Suppressor macrophage (primary cell): Measurements from ENCODE around the gene CYP46A1.

Experiments used
- DNase-seq, 4 experiments: peaks; one replicate each; pipeline ENCODE4 v3.0.0-alpha.2; 2020 to 2022

Gene CYP46A1

DNA sequence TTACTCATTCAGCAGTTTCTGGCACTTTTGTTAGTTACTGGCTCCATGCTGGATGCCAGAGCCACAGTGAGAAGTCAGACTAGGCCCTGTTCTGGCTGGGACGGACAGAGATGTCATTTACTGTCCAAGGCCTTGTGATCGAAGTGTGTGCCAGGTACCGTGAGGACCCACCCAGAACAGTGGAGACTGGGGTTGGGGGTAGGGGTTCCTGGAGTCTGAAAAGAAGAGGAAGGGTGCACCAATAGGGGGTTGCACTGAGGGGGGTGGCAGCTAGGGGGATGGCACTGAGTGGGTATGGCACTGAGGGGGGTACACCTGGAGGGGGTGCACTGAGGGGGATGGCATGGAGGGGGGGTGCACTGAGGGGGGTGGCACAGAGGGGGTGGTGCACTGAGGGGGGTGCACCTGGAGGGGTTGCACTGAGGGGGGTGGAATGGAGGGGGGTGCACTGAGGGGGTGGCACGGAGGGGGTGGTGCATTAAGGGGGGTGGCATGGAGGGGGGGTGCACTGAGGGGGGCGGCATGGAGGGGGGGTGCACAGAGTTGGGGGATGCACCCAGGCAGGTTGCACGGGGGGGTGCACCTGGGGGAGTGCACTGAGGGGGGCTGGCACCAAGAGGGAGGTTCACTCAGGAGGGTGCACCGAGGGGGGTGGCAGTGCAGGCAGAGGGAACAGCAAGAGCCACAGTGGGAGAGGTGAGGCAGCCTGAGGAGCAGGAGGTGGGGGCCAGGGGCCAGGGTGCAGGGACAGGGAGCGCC lies 10.6 kb upstream of the CYP46A1 start:
- DNase-seq = no peak

DNA sequence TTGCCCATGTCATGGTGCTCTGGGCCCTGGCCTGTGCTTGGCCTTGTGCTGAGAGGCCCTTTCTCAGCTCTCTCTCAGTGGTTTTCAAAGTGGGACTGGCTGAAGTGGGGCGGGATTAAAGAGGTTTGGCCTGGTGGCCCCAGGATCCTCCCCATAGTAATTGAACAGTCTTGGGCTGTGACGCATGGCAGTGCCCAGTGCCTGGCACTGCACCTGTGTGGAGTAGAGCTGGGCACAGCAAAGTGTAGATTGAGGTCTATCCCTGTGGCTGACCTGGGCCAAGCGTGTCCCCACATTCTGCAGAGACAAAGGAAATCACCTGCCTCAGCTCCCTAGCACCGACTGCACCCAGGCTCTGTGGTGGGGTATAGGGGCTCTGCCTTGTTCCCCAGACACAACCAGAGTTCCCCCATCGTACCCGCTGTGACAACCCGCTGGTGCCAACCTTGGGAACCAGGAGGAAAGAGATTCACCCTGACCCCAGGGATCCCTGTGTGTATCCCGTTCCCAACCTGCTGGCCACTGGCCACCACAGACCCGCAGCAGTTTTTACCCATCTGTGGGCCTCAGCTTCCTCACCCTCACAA lies 9.9 kb upstream of the CYP46A1 start:
- DNase-seq = no peak

DNA sequence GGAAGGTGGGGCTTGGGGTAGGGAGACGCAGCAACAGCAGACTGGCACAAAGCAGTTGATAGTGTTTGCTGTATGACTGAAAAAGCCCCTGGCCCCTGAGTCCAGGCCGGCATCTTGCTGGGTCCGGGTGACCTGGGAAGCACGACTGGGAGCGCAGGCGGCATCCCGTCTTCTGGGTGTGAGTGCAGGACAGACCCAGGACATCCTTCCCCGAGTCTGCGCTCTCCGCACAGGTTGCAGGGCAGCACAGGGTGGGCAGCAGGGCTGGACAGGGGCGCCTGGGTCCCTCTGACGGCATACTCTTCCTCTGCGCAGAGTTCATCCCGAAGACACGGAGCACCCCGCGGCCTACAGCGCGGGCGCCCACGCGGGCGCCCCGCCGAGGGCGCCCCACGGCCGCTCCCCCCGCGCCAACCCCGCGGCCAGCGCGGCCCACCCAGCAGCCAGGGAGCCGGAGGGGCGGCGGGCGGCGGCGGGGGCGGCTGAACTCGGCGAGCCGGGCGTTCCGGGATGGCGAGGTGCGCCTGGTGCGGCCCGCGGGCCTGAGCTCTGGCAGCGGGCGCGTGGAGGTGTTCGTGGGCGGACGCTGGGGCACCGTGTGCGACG lies 9.2 kb upstream of the CYP46A1 start:
- DNase-seq = no peak

DNA sequence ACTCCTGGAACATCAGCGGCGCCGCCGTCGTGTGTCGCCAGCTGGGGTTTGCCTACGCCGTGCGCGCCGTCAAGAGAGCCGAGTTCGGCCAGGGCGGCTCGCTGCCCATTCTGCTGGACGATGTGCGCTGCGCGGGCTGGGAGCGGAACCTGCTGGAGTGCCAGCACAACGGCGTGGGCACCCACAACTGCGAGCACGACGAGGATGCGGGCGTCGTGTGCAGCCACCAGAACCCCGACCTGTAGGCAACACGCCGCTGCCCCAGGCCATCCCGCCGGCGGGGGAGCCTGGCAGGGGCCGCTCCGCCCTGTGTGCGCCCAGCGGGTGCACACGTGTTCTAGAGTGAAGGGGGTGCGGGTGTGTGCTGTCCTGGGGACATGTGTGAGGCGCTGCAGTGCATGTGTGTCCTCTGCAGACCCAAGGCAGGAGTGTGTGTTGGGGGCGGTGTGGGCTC lies 8.7 kb upstream of the CYP46A1 start:
- DNase-seq = no peak

DNA sequence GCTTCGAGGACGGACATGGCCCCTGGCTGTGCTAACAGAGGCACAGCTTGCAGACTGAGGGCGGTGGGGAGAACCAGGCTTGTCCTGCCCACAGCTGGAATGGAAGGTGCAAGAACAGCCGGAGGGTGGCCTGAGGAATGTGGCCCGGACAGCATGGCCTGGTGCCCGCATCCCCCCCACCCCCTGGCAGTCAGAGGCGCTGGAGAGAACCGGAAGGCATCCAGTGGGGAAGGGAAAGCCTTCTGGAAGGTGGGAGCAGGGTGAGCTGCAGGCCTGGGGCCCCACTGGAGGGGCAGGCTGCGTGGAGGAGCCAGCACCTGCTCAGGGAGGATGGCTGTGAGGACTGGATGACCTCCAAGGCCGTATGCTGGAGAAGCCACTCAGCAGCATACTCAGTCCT lies 8.1 kb upstream of the CYP46A1 start:
- no peak for DNase-seq

DNA sequence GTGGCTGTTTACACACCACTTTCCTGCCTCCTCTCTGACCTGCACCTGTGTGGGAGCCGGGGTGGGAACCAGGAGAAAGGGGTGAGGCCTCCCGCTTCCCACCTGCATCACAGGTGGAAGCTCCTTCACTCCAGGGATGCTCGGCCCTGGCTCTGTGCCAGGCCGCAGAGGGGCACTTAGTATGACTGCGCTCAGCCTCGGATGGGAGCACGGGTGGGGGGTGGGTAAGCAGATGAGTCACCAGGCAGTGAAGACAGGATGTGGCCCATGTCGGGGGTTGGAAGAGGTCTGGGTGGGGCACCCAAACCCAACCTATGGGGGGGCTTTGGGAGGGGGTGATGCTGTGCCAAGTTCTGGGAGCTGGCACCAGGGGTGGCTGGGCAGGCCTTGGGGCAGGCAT lies 7.4 kb upstream of the CYP46A1 start:
- no peak for DNase-seq

DNA sequence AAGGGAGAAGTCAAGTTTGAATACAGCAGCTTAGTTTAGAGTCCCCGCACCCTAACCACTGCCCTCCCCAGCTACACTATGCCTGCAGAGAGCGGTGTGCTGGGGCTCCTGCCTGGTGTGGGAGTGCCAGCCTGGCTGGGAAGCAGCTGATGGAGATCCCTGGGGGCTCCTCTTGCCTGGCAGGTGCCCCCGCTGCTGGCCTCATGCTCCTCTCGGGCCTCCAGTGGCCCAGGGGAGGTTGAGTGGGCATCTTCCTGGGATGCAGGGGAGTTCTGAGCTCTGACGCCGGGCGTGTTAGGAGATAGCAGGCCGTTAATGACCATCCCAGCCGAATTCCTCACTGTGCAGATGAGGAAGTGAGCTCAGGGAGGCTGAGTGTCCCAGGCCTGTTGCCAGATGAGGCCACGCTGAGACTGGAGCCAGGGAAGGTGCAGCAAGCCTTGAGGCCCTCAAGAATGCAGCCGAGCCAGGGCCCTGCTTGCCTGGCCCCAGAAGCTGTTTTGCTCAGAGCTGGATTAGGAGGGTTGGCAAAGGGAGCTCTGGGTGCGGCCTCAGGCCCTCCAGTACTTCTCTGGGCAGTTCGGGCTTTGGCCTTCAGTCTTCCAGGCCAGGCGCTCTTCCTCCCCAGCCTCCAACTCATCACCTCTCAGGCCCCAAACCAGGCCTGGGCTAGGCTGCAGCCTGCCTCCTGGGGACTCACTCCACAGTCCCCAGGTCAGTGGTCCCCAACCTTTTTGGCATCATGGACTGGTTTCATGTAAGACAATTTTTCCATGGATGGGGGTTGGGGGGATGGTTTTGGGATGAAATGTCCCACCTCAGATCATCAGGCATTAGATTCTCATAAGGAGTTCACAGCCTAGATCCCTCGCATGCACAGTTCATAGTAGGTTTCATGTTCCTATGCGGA lies 6.6 kb upstream of the CYP46A1 start:
- no peak for DNase-seq

DNA sequence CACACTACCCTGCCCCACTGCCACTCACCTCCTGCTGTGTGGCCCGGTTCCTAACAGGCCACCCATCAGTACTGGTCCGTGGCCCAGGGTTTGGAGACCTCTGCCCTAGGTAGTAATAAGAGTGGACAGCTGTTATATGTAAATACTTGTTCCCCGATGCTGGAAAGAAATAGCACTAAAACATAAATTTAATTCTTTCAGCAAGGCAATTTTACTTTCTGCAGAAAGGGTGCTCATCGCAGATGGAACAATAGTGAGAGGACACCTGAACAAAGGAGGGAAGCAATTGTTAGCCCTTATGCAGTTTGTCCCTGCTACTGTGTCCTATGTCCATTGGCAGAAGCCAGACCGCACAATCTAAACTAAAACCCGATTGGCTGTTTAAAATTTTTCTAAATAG lies 5.9 kb upstream of the CYP46A1 start:
- DNase-seq = no peak

DNA sequence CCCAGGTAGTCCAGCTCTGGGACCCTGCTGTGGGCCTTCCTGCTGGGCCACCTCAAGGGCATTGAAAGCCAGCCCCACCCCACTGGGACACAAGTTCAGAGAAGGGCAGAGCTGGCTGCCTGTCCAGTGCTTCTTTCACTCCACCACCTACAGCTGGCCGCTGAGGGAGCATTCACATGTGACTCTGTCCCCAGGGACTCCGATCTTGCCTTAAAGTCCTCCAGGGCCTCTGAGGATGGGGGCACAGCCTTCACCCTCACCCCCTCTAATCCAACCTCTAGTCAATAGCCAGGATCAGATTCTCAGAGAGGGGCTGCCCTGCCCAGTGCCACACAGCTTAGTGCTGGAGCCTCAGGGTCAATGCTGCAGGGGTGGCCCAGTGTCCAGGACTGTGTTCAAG lies 5.0 kb upstream of the CYP46A1 start:
- no peak for DNase-seq

DNA sequence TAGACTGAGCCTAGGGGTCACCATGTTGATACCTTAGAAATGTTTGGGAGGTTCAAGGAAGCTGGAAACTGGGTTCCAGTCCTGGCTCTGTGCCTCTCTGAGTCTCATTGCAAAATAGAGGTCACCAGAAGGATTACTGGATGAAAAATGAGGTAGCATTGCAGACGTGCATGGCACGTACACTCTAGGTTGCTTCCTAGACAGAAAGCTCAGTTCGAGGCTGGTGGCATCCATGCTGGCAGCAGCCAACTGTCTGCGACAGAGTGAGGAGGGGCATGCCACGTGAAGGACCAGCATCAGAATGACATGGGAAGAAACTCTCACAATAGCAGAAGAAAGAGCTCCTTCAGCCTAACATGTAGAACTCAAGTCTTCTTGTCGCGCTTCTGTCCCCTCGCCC lies 4.6 kb upstream of the CYP46A1 start:
- DNase-seq = no peak

DNA sequence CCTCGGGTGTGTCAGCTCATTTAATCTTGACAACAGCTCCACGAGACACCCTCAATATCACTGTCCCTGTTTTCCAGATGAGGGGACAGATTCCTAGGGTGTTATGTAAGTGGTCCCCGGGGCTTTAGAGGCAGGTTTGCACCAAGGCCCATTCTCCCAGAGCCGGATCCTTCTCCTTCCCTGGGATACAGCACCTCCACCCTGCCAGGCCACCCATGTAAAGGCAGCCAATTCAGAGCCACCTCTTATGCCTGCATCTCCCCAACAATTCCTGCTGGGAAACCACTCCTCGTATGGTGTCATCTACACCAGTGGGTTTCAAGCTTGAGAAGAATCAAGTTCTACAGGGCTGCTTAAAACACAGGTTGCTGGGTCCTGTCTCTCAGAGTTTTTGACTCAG lies 4.1 kb upstream of the CYP46A1 start:
- DNase-seq = no peak

DNA sequence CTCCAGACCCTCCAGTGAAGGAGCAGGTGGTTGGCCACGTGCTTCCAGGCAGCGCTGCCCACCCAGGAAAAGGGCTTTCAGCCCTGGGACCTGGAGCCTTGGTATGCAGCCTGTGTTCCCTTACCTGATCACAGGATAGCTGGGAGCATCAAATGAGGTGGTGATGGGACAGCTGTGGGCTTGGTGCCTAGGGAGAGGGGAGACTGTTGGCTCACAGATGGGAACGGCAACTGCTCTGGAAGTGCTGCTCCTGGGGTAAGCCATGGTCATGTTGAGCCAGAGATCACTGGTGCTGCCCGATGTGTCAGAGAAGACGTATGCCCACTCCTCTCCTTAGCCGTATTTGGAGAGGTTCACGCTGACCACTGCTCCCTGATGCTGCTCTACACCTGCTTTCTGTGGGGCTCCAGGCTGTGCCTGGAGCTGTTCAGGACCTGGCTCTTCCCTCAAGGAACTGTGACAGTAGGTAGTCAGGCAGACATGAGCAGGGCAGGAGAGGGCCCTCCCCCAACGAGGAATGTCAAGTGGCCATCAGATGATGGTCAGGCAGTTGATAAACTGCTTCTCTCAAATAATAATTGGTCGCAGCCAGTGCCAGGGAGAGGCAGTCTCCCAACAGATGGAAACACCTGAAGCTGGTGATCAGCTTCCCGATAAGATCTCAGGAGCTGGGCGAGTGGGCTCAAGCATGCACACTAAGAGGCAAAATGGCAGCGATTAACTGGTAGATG lies 2.8 kb upstream of the CYP46A1 start:
- DNase-seq = no peak

DNA sequence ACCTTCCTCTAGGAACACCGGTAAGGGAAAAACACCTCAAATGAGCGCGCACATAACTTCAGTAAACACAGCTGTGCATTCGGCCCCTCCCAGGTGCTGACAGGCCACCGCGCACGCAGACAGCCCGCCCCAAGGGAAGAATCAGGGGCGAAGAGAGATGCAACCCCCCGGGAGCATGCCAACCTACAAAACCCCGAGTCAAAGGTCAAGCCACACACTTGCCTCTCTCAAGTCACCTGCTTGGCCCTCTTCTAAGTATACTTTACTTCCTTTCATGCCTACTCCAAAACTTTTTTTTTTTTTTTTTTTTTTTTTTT lies 2.3 kb upstream of the CYP46A1 start:
- no peak for DNase-seq

DNA sequence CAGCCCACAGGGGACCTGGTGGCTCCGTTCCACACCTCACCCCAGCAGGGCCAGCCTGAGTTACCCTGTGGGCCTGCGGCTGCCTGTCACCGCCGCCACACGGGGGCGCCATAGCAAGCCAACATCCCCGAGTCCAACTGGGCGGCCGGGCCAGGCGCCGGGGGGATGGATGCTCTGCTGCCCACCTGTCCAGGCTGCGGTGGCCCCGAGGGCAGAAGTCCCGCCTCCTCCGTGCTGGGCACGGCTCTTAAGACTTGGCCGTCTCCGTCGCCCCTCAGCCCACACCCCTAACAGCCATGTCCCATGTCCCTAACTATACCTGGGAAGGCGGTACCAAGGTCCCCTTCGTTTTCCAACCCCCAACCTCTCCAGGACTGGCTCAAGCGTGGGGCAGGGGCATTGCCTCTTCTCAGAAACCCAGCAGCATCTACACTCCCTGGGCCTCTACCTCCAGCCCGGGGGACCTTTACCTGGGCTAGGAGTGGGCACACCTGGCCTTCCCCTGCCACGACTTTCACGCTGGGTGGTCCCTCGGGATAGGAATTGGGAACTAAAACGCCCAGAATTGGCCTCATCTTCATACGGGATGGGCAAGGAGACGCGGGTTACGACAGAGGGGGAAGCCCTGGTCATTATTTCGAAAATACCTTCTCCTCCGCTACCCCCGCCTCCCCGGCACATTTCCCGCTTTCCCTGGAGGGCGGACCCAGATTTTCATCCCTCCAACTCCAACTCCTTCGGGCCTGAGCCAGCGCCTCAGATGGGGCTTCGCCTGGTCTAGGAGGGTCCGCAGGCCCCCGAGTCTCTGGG lies 1.1 kb upstream of the CYP46A1 start:
- peak; percentile 74 to 91 (median 82) for DNase-seq

DNA sequence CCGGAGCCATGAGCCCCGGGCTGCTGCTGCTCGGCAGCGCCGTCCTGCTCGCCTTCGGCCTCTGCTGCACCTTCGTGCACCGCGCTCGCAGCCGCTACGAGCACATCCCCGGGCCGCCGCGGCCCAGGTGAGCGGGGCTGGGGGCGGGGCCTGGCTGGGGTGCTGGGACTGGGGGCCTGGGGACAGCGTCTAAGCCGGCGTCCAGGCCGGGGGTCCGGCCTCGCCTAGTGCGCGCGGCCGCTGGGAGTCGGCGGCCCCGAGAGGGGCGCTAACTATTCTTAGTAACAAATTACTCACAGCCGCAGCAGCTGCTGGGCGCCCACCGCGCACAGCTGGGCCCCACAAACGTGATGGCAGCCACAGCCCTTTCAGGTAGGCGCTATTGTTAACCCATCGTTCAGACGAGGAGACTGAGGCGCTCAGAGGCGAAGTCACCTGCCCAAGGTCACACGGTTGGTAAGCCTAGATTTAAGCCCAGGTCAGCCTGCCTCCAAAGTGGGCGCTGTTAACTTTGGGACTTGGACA lies 374 bp downstream of the CYP46A1 start:
- no peak for DNase-seq

DNA sequence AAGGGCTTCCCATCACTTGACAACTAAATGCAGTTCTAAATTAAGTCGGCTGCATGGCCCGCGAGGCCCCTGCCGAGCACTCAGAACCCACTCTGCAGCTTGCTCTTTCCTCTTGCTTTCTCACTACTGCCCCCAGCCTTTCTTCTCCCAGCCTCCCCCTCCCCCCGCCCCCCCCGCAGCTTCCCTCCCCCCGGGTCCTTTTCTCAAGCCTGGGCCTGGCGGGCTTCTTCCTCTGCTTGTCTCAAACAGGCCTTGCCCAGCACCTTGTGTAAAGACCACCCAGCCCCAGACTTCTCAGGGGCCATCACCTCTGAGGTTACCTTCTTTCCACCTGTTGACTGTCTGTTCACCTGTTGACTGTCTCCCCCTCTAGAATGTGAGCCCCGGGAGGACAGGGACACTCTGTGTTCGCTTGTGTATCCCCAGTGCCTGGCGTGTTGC lies 1.1 kb downstream of the CYP46A1 start:
- no peak for DNase-seq

DNA sequence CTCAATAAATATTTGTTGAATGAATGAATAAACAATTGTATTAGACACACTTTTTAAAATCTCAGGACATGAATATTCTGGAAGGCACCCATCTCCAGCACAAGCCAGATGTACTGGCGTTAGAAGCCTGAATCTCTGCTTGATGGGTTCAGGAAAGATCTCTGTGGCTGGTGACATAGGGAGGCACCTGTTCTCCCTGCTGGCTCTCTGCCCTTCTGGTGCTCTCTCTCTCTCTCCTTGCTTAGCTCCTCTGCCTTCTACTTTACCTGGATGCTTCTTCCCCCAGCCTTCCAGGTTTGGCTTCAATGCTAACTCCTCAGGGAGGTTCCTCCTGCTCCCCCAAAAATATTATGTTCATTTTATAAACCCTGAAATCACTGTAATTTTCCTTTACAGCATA lies 1.5 kb downstream of the CYP46A1 start:
- DNase-seq = no peak

DNA sequence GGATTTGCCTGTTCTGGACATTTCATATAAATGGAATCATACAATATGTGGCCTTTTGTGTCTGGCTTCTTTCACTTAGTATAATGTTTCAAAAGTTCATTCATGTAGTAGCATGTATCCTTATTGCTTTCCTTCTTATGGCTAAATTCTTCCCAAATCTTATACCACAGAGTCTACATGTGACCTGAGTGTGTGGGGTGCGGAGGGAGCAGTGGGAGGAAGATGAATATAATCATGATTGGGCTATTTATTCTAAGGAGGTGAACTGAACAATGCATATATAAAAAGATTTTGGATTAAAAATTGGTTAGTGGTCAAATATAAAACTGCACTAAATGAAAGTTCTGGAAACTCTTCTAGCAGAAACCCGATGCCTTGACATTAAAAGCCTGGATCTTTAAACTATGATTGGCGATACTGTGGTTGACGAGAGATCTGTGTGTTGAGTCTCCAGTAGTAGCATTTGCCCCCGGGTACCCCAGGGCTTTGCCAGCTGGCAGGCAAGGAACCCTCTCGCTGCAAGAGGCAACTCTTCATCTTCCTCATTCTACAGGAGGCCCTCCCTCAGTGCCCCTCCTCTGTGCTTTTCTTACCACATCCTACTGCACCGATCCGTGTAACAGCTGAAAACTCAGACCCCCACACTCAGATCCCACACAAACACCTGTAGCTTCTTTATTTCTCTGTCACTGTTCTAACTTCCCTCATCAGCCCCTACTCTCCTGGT lies 2.6 kb downstream of the CYP46A1 start:
- no peak for DNase-seq

DNA sequence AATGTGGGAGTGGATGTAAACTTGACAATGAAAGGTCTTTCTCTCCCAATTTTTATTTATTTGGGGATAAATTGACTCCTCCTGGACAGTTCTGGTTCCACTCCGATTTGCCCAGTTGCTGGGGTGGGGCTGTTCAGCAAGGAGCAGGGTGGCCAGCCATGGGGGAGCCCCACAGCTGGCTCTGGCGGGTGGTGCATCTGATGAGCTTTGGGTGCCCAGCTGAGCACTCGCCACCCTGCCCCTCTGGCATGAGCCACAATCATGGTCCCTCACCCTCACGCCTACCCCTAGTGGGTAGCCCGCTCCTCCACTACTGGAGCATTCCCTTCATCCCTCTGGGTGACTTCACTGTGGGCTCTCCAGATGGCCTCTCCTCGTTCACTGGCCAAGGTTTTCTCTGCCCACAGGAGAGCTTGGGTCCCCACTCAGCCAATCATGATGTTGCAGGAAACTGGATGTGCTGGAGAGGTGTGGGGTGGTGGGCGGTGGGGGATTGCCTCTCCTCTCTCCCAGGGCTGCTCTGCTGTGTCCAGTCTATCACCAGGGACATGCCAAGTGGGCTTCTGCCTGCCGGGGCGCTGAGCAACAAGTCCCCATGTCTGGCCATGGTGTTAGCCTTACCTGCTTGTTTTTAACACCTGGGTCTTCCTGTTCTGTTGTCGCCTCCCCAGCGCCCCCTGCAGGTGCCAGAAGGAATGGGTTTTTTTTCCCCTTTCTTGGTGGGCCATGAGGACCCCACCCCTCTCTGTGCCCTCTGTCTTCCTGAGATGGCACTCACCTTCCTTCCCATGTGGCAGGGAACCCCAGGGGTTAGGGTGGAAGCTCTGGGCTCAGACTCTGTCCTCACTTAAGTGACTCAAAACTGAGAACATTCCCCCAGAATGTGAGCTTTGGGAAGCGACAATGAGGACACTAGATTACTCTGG lies 3.4 kb downstream of the CYP46A1 start:
- DNase-seq = no peak

DNA sequence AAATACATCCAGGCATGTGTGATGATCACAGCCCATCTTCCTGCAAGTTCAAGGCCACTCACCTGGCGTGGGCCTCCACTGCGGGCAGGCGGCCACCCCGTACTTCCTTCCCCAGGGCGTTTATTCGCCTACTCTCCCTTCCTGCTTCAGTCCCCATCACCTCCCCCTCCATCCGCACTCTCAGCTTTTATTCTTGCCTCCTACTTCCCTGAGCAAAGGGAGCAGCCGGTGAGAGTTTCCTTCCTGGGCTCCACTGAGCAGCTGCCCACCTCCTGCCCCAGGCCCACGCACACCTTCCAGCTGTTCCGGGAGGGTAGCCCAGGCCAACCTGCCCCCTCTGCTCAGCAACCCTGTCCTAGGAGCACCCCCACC lies 4.1 kb downstream of the CYP46A1 start:
- DNase-seq = no peak
